Measurements from ENCODE around the gene KPNB1. TPM values are rescaled to one million over a fixed set of nuclear protein-coding genes. Genes with fewer than 3 reads are reported as not detected.
A peak's percentile ranks its signal among the peaks of the same experiment; 100 is the strongest.

Gene KPNB1
- polyA plus RNA-seq, 3 donors = 228 to 300 (median 256) TPM

DNA sequence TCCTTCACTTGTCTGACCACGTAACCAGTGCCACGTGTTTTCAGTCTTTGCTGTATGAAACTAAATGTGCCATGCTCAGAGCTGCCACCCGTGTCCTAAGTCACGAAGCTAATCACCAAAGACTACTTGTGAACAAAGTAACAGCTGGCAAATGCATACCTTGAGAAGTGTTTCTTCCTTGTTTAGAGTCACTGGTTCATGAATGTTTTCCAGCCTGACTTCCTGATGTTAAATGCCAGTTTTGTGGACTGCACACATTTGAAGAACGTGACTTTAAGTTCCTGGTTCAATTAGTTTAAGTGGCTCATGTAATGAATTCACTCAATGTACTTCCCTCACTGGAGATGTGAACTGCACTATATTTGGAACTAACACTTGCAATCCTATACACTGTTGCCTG lies 19.9 kb upstream of the KPNB1 start:
- DNase-seq (ENCODE audit: extremely low read depth in 1 of 11, low read depth in 9 of 11, low spot score in 4 of 11) = no peak

DNA sequence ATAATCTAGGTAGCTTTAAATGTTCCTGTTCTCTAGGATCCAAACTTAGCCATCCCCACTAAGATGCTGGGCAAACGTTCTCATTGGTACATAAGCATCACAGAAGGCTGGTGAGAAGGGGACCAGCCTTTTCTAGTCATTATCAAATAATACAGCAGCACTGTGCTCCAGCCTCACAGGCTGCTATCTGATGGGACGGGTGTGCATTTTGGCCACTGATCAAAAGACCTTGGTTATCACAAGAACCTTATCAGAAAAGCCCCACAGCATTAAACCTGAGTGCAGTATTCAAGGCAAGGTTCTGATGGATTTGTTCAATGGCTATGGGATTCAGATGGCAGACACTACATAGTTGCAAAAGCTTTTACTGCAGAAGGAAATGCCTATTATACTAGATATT lies 19.1 kb upstream of the KPNB1 start:
- no peak for DNase-seq (ENCODE audit: extremely low read depth in 1 of 11, low read depth in 9 of 11, low spot score in 4 of 11)

DNA sequence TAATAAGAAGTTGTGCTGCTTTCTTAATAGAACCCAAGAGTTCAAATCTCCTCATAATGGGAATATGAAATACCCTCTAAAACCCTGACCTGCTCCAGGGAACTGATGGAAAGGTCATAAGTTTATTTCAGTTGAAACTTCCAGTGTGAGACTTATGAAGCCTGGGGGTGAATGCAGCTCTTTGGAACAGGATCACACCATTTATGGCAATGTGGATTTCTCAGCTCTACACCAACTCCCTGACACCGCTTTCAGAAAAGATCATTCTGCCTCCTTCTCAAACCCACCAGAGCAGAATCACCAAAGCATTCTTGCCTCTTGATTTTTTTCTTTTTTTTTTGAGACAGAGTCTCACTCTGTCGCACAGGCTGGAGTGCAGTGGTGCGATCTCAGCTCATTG lies 16.7 kb upstream of the KPNB1 start:
- no peak for DNase-seq (ENCODE audit: extremely low read depth in 1 of 11, low read depth in 9 of 11, low spot score in 4 of 11)

DNA sequence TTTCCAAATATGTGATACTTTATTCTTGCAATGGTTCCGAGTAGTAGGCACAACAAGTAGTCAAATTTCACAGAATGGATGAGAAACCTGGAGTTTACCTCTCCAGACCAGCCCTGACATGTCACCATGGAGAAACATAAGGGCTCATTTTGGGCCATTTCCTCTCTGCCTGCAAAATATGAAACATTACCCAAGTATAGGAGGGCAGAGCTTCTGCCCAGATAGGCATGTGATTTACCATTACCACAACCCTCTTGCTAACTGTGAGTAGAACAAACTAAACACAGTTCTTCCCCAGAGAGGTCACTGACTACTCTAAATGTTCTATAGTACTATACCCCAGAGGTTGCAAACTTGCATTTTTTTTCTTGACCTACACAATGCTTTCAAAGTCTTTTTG lies 15.7 kb upstream of the KPNB1 start:
- no peak for DNase-seq (ENCODE audit: extremely low read depth in 1 of 11, low read depth in 9 of 11, low spot score in 4 of 11)

DNA sequence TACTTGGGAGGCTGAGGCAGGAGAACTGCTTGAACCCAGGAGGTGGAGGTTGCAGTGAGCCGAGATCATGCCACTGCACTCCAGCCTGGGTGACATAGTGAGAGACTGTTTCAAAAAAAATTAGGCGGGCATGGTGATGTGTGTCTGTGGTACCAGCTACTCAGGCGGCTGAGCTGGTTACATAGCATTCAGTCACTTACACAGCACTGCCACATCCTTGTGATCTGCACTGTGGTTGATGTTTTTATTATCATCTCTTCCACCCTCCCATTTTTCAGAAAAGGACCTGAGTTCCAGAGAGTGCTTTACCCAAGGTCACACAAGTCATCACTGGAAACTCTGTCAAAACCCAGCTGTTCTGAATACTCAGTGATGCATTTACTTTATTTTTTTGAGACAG lies 14.8 kb upstream of the KPNB1 start:
- no peak for DNase-seq (ENCODE audit: extremely low read depth in 1 of 11, low read depth in 9 of 11, low spot score in 4 of 11)

DNA sequence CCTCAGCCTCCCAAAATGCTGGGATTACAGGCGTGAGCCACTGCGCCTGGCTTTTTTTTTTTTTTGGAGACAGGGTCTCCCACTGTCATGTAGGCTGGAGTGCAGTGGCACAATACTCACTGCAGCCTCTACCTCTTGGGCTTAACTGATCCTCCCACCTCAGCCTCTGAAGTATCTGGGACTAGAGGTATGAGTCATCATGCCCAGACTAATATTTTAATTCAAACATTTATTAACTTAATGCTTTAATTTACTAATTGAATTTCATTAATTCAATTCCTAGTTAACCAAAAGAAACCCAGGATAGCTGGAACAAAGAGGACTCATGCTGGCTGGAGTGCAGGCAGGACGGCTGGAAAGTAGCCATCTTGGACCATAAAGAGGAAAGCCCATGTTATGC lies 14.0 kb upstream of the KPNB1 start:
- no peak for DNase-seq (ENCODE audit: extremely low read depth in 1 of 11, low read depth in 9 of 11, low spot score in 4 of 11)

DNA sequence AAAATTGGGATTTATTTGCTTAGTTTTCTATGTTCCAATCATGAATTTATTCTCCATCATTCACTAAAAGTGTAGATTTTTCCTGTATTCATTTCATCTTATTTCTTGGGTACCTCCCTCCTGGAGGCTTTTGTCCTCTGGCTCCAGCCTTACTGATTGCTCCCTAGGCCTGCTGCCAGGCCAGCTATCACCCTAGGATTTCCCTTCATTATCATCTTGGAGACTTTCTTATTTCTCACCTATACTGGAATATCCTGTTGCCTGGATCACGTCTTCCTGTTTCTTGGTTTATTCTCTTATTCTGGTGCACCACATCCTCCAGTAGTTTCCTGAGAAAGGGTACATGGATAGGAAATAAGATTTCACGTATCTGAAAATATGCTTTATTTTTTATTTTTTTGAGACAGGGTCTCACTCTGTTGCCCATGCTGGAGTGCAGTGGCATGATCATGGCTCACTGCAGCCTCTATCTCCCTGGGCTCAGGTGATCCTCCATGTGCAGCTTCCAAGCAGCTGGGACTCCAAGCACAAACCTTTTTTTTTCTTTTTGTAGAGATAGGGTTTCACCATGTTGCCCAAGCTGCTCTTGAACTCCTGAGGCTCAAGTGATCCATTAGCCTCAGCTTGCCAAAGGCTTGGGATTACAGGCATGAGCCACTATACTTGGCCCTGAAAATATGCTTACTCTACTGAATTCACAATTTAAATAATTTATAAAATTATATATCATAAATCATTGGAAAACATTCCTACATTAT lies 13.3 kb upstream of the KPNB1 start:
- no peak for DNase-seq (ENCODE audit: extremely low read depth in 1 of 11, low read depth in 9 of 11, low spot score in 4 of 11)

DNA sequence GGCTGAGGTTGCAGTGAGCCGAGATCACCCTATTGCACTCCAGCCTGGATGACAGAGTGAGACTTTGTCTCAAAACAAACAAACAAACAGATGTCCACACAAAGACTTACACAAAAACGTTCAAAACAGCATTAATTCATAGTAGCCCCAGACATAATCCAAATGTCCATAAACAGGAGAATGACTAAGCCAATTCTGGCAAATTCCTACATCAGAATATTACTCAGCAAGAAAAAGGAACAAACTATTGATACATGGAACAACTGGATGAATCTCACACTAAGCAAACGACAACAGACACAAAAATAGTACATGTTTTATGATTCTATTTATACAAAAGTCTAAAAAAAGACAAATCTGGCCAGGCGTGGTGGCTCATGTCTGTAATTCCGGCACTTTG lies 10.8 kb upstream of the KPNB1 start:
- DNase-seq (ENCODE audit: extremely low read depth in 1 of 11, low read depth in 9 of 11, low spot score in 4 of 11) = no peak

DNA sequence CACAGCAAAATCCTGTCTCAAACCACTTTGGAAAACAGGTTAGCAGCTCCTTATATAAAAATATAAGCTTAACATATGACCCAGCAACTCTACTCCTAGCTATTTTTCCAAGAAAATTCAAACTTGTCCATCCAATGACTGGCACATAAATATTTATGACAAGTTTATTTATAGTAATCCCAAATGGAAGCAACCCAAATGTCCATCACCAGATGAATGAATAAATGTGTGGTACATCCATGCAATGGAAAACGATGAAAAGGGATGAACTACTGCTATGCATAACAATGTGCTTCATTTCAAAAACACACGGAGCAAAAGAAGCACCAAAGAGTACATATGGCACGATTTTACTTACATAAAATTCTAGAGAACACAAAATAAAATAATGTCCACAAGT lies 9.6 kb upstream of the KPNB1 start:
- DNase-seq (ENCODE audit: extremely low read depth in 1 of 11, low read depth in 9 of 11, low spot score in 4 of 11) = no peak

DNA sequence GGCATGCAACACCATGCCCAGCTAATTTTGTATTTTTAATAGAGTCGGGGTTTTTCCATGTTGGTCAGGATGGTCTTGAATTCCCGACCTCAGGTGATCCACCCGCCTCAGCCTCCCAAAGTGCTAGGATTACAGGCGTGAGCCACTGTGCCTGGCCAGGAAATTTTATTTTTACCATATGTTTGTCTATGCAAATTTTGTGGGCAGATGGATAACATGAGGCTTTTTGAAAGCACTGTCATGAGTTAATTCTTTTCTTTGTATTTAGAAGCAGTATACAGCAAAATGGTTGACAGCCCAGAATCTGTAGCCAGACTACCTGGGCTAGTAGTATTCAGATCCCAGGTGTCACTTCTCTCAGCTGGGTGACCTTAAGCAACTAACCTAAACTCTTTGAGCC lies 8.5 kb upstream of the KPNB1 start:
- no peak for DNase-seq (ENCODE audit: extremely low read depth in 1 of 11, low read depth in 9 of 11, low spot score in 4 of 11)

DNA sequence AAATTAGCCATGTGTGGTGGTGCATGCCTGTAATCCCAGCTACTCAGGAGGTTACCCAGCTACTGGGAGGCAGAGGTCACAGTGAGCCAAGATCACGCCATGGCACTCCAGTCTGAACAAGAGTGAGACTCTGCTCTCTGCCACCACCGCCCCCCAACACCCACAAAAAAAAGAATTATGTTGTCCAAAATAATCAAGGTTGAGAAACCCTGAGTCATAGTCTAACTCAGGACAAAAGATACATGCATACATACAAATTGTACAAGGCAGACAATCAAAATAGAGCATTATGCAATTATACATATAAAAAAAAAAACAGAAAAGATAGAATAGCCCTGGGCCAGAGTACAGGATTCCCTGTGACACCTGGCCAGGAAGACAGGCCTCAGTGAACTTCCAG lies 6.6 kb upstream of the KPNB1 start:
- no peak for DNase-seq (ENCODE audit: extremely low read depth in 1 of 11, low read depth in 9 of 11, low spot score in 4 of 11)

DNA sequence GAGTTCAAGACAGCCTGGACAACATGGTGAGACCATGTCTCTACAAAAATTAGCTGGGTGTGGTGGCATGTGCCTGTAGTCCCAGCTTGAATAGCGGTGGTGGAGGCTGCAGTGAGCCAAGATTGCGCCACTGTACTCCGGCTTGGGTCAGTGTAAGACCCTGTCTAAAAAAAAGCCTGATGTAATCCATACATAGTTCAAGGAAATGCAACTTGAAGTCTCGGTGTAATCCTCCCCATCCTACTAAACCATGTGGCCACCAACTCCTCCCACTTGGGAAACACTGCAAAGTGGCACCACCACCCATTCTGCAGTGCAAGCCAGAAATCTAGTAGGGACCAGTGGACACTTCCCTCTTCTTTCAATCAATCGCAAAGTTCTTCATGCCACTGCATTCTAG lies 5.4 kb upstream of the KPNB1 start:
- DNase-seq (ENCODE audit: extremely low read depth in 1 of 11, low read depth in 9 of 11, low spot score in 4 of 11) = no peak

DNA sequence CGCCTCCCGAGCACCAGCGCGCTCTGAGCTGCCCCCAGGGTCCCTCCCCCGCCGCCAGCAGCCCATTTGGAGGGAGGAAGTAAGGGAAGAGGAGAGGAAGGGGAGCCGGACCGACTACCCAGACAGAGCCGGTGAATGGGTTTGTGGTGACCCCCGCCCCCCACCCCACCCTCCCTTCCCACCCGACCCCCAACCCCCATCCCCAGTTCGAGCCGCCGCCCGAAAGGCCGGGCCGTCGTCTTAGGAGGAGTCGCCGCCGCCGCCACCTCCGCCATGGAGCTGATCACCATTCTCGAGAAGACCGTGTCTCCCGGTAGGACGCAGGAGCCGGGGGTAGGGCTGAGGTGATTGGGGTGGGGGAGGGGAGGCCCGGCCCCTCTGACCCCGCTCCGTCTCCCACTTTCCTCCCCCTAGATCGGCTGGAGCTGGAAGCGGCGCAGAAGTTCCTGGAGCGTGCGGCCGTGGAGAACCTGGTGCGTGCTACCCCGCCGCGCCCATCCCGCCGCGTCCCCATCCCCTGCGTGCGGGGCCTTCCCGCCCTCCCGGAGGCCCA lies 329 bp downstream of the KPNB1 start:
- peak in 5 of 11 donors; percentile 10 to 50 (median 35) for DNase-seq (ENCODE audit: extremely low read depth in 1 of 11, low read depth in 9 of 11, low spot score in 4 of 11)

DNA sequence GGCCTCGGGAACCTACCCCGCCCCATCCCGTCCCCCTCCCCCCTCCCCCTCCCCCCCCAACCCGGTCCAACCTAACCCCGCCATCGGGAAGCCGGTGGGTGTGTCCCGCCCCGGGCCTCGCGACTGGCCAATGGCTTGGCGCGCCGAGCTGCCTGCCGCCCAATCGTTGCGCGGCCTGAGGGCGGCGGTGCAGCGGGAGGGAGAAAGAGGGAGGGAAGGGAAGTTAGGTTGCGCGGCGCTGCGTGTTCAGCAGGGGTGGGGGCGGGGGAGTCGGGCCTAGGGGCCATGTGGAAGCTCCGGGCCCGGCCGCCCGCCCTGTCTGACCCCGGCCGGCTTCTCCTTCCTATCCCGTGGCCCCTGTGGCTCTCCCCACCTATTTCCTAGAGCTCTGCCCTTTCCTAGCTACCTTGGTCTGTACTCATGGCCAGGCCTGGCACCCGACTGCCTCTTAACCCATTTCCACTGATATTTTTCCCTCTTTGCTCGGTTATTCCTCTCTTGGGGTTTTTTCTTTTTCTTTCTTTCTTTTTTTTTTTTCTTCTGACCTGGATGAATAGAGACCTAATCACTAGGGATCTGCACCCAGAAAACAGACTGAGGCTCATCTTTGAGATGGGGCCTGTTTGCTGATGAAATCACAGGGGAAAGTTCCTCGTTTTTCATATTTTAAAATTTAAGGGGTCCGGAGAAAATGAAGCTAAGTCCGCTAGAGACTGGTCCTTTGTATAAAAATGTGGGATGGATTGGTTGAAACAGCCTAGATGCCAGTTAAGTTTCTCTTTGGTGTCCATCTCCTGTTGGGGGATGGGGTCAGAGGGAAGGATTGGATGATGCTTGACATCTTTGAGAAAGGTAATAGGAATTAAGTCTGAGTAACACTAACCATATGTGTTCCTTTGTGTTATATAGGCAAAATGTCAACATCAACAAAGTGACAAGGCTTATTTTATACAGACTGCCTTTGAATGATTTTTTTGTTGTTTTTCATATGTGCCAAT lies 1.1 kb downstream of the KPNB1 start:
- peak; percentile 68 to 93 (median 86) for DNase-seq (ENCODE audit: extremely low read depth in 1 of 11, low read depth in 9 of 11, low spot score in 4 of 11)

DNA sequence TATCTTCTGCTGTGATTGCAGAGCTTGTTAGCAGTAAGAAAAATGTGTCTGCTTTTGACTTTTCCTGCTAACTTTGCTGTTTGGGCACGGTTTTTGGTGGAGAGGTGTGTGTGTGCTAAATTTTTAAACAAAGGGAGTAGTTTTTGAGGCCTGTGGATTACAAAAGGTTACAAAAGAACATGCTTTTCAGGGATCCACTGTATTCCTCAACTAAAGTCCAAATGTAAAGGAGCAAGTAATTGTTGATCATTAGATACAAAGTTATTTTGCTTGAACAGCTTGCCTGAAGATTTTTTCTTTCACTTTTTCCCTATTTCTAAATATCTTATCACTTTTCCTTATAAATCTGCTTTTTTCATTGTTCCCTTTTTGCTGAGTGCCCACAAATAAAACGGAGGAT lies 2.0 kb downstream of the KPNB1 start:
- no peak for DNase-seq (ENCODE audit: extremely low read depth in 1 of 11, low read depth in 9 of 11, low spot score in 4 of 11)

DNA sequence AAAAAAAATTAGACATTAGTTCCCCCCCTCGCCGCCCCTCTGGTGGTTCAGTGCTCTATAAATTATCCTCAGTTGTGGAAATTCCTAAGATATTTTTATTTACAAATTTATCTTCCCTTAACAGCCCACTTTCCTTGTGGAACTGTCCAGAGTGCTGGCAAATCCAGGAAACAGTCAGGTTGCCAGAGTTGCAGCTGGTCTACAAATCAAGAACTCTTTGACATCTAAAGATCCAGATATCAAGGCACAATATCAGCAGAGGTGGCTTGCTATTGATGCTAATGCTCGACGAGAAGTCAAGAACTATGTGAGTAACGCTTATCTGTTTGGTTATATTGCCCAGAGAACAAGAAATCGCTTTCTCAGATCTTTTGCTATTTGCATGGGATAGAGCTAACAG lies 2.9 kb downstream of the KPNB1 start:
- no peak for DNase-seq (ENCODE audit: extremely low read depth in 1 of 11, low read depth in 9 of 11, low spot score in 4 of 11)

DNA sequence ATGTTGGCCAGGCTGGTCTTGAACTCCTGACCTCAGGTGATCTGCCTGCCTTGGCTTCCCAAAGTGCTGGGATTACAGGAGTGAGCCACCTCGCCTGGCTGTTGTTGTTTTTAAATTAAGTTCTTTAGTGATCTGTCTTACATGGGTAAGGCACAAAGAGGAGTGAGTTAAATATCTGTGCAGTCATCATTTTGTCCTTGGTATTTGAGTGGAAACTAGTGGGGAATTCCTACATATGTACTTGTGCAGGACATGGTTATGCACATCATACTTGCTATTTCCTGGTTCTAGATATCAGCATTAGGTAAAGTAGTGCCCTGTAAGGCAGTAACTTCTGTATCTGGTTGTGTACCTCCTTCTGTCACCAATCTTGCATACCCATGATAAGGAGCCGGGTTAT lies 3.7 kb downstream of the KPNB1 start:
- DNase-seq (ENCODE audit: extremely low read depth in 1 of 11, low read depth in 9 of 11, low spot score in 4 of 11) = no peak

DNA sequence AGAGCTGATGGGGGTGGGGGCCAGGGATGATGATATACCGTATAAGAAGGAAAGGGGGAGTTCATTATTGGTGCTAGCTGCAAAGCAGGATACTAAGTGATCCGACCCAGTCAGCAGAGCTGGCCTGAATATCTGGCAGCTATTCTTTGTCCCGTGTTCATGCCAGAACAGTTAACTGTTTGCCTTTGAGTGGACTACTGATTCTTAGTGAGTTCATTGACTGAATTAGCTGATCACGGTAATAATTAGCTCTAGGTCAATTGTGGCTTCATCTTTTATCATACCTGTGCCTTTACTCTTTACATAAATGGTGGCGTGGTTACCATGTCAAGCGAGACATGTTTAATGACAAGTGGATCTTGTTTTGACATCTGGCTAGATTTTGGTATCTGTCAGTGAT lies 5.3 kb downstream of the KPNB1 start:
- no peak for DNase-seq (ENCODE audit: extremely low read depth in 1 of 11, low read depth in 9 of 11, low spot score in 4 of 11)

DNA sequence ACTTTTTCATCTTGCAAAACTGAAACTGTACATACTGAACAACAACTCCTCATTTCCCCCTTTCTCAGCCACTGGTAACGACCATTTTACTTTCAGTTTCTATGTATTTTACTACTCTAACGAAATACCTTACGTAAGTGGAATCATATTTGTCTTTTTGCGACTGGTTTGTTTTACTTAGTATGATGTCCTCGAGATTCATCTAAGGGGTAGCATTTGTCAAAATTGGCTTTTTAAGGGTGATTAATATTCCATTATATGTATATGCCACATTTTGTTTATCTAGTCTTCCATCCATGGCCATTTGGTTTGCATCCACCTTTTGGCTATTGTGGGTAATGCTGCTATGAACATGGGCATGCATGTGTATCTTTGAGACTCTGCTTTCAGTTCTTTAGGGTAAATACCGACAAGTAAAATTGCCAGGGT lies 10.4 kb downstream of the KPNB1 start:
- no peak for DNase-seq (ENCODE audit: extremely low read depth in 1 of 11, low read depth in 9 of 11, low spot score in 4 of 11)
